ENCODE results near the gene BCL2L11. TPM values are rescaled to one million over a fixed set of nuclear protein-coding genes. Genes with fewer than 3 reads are reported as not detected.

Gene BCL2L11
- total RNA-seq, 1 donor from 2014 or later = 8.4 TPM

- no peak for TF ChIP-seq CTCF (IDR thresholded peaks at IDR 0.05; ENCODE audit: borderline replicate concordance)
- intact Hi-C loops (cut with micrococcal nuclease) = no loop called here
- Histone ChIP-seq H3K36me3 (no peaks in the 10 kb centered on the region), H3K9me3 (replicated peaks) (no peaks in the 10 kb centered on the region), H3K4me1 (no peaks in the 10 kb centered on the region), H3K27me3 (ENCODE audit: low read depth) (no peaks in the 10 kb centered on the region), H3K4me3 (no peak overlapping the region), H3K27ac (replicated peaks) (no peak overlapping the region)
- DNase-seq = no peak
Measured at GRCh38 chr2:111191877-111192276, 71.2 kb downstream of the BCL2L11 start.

GRCh38 chr2:111192776-111193368 lies 72.2 kb downstream of the BCL2L11 start:
- TF ChIP-seq CTCF (IDR thresholded peaks at IDR 0.05; ENCODE audit: borderline replicate concordance) = no peak
- H3K4me3 ChIP-seq = no peak overlapping the region

DNA sequence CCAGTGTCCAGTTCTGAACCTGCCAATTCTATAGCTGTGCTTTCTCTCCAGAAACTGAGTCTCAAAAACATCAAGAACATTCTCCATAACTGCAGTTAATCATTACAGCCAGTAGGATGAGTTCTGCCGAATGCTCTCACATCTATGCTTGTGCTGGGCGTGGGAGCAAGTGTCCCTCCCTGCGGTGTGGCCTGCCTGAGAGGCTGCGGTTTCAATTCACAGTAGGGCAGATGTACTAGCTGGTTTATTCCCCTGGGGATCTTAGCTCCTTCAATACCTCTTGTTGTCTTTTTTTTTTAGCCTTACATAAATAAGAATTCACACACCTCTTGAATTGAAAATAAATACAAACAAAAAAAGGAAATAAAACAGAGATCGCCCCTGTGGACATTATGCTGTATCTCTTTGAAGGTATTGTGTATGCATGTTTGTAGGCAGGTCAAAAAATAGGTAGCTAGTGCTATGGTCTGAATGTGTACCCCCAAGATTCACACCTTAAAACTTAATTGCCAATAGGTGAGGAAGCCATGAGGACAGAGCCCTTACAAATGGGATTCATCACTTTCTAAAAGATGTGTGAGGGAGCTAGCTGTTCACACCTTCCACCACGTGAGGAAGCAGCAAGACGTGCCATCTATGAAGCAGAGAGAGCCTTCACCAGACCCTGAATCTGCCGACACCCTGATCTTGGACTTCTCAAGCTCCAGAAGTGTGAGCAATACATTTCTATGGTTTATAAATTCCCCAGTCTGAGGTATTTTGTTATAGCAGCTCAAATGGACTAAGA lies 74.3 kb downstream of the BCL2L11 start:
- no peak for TF ChIP-seq CTCF (IDR thresholded peaks at IDR 0.05; ENCODE audit: borderline replicate concordance)

More at GRCh38 chr2:111192776-111193368, 72.2 kb downstream of the BCL2L11 start:
- intact Hi-C loops (cut with micrococcal nuclease) = no loop called here
- Histone ChIP-seq H3K4me1 (no peaks in the 10 kb centered on the region), H3K27ac (replicated peaks) (no peak overlapping the region), H3K36me3 (no peaks in the 10 kb centered on the region), H3K27me3 (ENCODE audit: low read depth) (no peaks in the 10 kb centered on the region), H3K9me3 (replicated peaks) (no peaks in the 10 kb centered on the region)
- DNase-seq = no peak

GRCh38 chr2:111196435-111196834 lies 75.7 kb downstream of the BCL2L11 start:
- H3K4me3 ChIP-seq = no peak overlapping the region
- no peak for DNase-seq
- H3K27me3 ChIP-seq (ENCODE audit: low read depth) = no peaks in the 10 kb centered on the region
- no peaks in the 10 kb centered on the region for H3K36me3 ChIP-seq
- H3K27ac ChIP-seq (replicated peaks) = no peak overlapping the region
- intact Hi-C loops (cut with micrococcal nuclease) = no loop called here
- TF ChIP-seq CTCF (IDR thresholded peaks at IDR 0.05; ENCODE audit: borderline replicate concordance) = no peak
- no peaks in the 10 kb centered on the region for H3K9me3 ChIP-seq (replicated peaks)
- no peaks in the 10 kb centered on the region for H3K4me1 ChIP-seq

More for the DNA sequence above, 74.3 kb downstream of the BCL2L11 start:
- Histone ChIP-seq H3K4me3 (no peak overlapping the region), H3K36me3 (no peaks in the 10 kb centered on the region), H3K27ac (replicated peaks) (no peak overlapping the region), H3K4me1 (no peaks in the 10 kb centered on the region), H3K9me3 (replicated peaks) (no peaks in the 10 kb centered on the region), H3K27me3 (ENCODE audit: low read depth) (no peaks in the 10 kb centered on the region)
- DNase-seq = no peak
- intact Hi-C loops (cut with micrococcal nuclease) = no loop called here

- Histone ChIP-seq H3K4me1 (no peaks in the 10 kb centered on the region), H3K4me3 (no peak overlapping the region), H3K27me3 (ENCODE audit: low read depth) (no peaks in the 10 kb centered on the region), H3K36me3 (no peaks in the 10 kb centered on the region), H3K27ac (replicated peaks) (no peak overlapping the region), H3K9me3 (replicated peaks) (no peaks in the 10 kb centered on the region)
- TF ChIP-seq CTCF (IDR thresholded peaks at IDR 0.05; ENCODE audit: borderline replicate concordance) = no peak
- DNase-seq = no peak
- intact Hi-C loops (cut with micrococcal nuclease) = no loop called here
Measured at GRCh38 chr2:111198701-111199100, 78.0 kb downstream of the BCL2L11 start.

Measured in left ventricle myocardium inferior (tissue), 1 donor.